ENCODE data around the gene BCKDK.

- TF ChIP-seq CTCF (IDR thresholded peaks at IDR 0.05; ENCODE audit: insufficient read depth, low read length) (no peak), REST (IDR thresholded peaks at IDR 0.05; ENCODE audit: insufficient replicate concordance, low read depth) (no peak), POLR2AphosphoS5 (IDR thresholded peaks at IDR 0.05; ENCODE audit: low read depth) (no peak), GABPA (IDR thresholded peaks at IDR 0.05; ENCODE audit: low read depth) (no peak), SPI1 (IDR thresholded peaks at IDR 0.05; ENCODE audit: borderline replicate concordance, low read depth) (no peak)
These were observed 25.1 kb upstream of the BCKDK start for GRCh38 chr16:31083081-31083480.

Data from HL-60 (cell line).